ENCODE measurements around the gene PSMG4.

PSMG4 gene

DNA sequence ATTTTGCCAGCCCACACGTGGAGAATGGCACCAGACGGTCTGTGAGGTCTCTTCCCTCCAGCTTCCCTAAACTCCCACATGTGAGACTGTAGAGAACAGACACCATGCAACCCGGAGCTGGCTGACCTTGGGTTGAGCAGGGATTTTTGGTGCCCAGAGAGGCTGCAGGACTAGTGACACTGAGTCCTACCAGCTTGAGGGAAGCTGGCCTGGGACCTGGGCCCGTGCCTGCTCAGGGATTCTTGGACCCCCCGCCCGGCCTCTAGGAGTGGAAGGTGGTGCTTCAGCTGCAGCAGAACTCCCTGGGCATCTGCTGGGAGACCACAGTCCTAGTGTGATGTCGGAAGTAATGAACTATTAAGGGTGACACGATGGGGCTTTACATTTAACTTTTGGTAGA, 3.2 kb downstream of the PSMG4 start:
- DNase-seq (ENCODE audit: low spot score) (no peak), ATAC-seq (ENCODE audit: low read depth) (no peak)
- Histone ChIP-seq H3K36me3 (ENCODE audit: low read depth) (peaks cover 39% of the 10 kb centered on the region), H3K4me1 (ENCODE audit: insufficient read depth, poor library complexity, severe bottlenecking) (peaks cover 7% of the 10 kb centered on the region), H3K27ac (ENCODE audit: poor library complexity, severe bottlenecking) (no peak overlapping the region), H3K9me3 (ENCODE audit: severe bottlenecking) (no peaks in the 10 kb centered on the region), H3K4me3 (ENCODE audit: severe bottlenecking) (no peak overlapping the region), H3K27me3 (ENCODE audit: insufficient read depth, poor library complexity, severe bottlenecking) (no peaks in the 10 kb centered on the region)
- TF ChIP-seq, protein P1, sequence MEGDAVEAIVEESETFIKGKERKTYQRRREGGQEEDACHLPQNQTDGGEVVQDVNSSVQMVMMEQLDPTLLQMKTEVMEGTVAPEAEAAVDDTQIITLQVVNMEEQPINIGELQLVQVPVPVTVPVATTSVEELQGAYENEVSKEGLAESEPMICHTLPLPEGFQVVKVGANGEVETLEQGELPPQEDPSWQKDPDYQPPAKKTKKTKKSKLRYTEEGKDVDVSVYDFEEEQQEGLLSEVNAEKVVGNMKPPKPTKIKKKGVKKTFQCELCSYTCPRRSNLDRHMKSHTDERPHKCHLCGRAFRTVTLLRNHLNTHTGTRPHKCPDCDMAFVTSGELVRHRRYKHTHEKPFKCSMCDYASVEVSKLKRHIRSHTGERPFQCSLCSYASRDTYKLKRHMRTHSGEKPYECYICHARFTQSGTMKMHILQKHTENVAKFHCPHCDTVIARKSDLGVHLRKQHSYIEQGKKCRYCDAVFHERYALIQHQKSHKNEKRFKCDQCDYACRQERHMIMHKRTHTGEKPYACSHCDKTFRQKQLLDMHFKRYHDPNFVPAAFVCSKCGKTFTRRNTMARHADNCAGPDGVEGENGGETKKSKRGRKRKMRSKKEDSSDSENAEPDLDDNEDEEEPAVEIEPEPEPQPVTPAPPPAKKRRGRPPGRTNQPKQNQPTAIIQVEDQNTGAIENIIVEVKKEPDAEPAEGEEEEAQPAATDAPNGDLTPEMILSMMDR (IDR thresholded peaks at IDR 0.05; ENCODE audit: poor library complexity, severe bottlenecking), result no peak

DNA sequence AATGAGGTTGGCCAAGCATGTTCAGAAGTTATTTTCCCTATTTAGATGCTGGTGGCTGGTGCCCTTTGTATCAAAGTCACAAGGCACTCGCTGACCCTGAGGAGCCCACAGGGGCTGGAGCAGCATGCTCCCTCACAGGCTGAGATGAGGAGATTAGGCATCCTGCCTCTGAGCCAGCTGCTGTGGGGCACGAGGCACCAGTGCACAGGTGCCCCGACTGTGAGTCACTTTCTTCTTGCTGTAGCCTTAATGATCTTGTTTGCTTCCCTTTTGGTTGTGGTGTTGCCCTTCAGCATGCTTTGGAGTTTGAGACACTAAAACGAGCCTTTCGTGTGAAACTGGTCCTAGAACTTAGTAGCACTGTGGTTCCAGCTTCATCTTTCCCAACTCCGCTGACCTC, 4.3 kb downstream of the PSMG4 start:
- TF ChIP-seq, protein P1 (IDR thresholded peaks at IDR 0.05; ENCODE audit: poor library complexity, severe bottlenecking), result no peak
- Histone ChIP-seq H3K36me3 (ENCODE audit: low read depth) (peaks cover 44% of the 10 kb centered on the region), H3K27ac (ENCODE audit: poor library complexity, severe bottlenecking) (no peak overlapping the region), H3K4me1 (ENCODE audit: insufficient read depth, poor library complexity, severe bottlenecking) (peaks cover 7% of the 10 kb centered on the region), H3K27me3 (ENCODE audit: insufficient read depth, poor library complexity, severe bottlenecking) (no peaks in the 10 kb centered on the region), H3K4me3 (ENCODE audit: severe bottlenecking) (no peak overlapping the region), H3K9me3 (ENCODE audit: severe bottlenecking) (no peaks in the 10 kb centered on the region)
- no peak for DNase-seq (ENCODE audit: low spot score)
- ATAC-seq (ENCODE audit: low read depth), result no peak

DNA sequence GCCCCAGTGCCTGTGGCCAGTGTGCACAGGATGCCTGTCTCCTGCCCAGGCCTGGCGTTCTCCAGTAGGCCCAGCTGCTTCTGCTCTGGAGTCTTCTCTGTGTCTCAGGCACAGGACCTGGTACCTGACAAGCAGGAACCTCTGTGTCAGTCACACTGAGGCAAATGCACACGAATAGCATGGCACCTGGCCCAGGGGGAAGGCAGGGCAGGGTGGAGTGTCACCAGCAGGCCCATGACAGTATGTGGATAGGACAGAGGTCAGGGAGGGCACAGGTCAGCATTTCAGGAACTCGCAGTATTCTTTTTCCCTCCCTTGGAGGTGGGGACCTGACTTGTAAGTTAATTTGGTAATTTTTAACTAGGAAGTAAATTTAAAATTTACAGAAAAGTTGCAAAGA, 5.6 kb downstream of the PSMG4 start:
- H3K36me3 ChIP-seq (ENCODE audit: low read depth), result peaks cover 55% of the 10 kb centered on the region
- H3K27me3 ChIP-seq (ENCODE audit: insufficient read depth, poor library complexity, severe bottlenecking), result no peaks in the 10 kb centered on the region
- H3K9me3 ChIP-seq (ENCODE audit: severe bottlenecking), result no peaks in the 10 kb centered on the region
- H3K4me1 ChIP-seq (ENCODE audit: insufficient read depth, poor library complexity, severe bottlenecking), result peaks cover 7% of the 10 kb centered on the region
- no peak overlapping the region for H3K4me3 ChIP-seq (ENCODE audit: severe bottlenecking)
- TF ChIP-seq, protein P1 (IDR thresholded peaks at IDR 0.05; ENCODE audit: poor library complexity, severe bottlenecking), result no peak
- DNase-seq (ENCODE audit: low spot score) (no peak), ATAC-seq (ENCODE audit: low read depth) (no peak)
- no peak overlapping the region for H3K27ac ChIP-seq (ENCODE audit: poor library complexity, severe bottlenecking)

DNA sequence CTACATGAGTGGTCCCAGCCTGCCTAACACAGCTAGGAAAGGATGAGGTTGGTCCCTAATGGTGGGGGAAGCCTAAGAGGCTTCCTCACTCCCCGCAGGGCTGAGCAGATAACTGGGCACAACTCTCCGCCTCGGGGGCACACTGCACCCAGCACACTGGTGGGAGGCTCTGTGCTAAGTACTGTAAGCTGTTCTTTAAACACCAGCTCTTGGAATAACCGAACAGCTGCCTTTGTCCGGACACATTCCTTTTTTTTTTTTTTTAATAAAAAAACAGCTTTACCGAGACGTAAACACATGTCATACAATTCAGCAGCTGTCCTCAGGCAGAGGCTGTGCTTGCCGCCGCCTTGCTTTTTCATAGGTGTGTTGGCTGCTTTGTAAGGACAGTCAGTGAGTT, 6.9 kb downstream of the PSMG4 start:
- ATAC-seq (ENCODE audit: low read depth) (no peak), DNase-seq (ENCODE audit: low spot score) (no peak)
- TF ChIP-seq, protein P1 (IDR thresholded peaks at IDR 0.05; ENCODE audit: poor library complexity, severe bottlenecking), result no peak
- no peak overlapping the region for H3K27ac ChIP-seq (ENCODE audit: poor library complexity, severe bottlenecking)
- H3K4me3 ChIP-seq (ENCODE audit: severe bottlenecking), result no peak overlapping the region
- H3K27me3 ChIP-seq (ENCODE audit: insufficient read depth, poor library complexity, severe bottlenecking), result no peaks in the 10 kb centered on the region
- H3K36me3 ChIP-seq (ENCODE audit: low read depth), result peaks cover 58% of the 10 kb centered on the region
- H3K9me3 ChIP-seq (ENCODE audit: severe bottlenecking), result no peaks in the 10 kb centered on the region
- peaks cover 3% of the 10 kb centered on the region for H3K4me1 ChIP-seq (ENCODE audit: insufficient read depth, poor library complexity, severe bottlenecking)

DNA sequence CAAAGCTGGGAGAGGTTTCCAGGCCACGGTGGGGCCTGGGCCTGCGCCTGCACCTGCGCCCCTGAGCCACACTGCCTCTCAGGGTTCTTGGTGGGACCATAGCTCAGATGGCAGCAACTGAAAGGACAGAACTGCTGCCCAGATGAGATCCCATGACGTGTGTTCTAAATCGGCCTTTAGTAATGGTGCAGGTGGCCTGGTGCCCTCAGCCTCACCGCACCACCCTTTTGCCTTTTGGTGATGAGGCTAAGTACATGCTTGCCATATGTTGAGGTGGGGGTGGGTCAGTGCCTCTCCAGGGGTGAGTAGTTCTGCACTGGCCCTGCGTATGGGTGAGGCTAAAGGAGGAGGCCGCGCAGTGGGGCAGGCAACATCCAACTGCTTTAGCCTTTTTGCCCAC, 7.4 kb downstream of the PSMG4 start:
- H3K27me3 ChIP-seq (ENCODE audit: insufficient read depth, poor library complexity, severe bottlenecking), result no peaks in the 10 kb centered on the region
- H3K27ac ChIP-seq (ENCODE audit: poor library complexity, severe bottlenecking), result no peak overlapping the region
- DNase-seq (ENCODE audit: low spot score) (no peak), ATAC-seq (ENCODE audit: low read depth) (no peak)
- no peak overlapping the region for H3K4me3 ChIP-seq (ENCODE audit: severe bottlenecking)
- H3K36me3 ChIP-seq (ENCODE audit: low read depth), result peaks cover 59% of the 10 kb centered on the region
- H3K9me3 ChIP-seq (ENCODE audit: severe bottlenecking), result no peaks in the 10 kb centered on the region
- H3K4me1 ChIP-seq (ENCODE audit: insufficient read depth, poor library complexity, severe bottlenecking), result no peaks in the 10 kb centered on the region
- TF ChIP-seq, protein P1 (IDR thresholded peaks at IDR 0.05; ENCODE audit: poor library complexity, severe bottlenecking), result no peak

Measured in RWPE2 (cell line).